Testis (tissue), 2 donors: ENCODE data around the gene SLC25A20.

Source experiments
- POLR2A ChIP-seq: fragments of 450-650 bp; IDR thresholded peaks from one replicate; pipeline ENCODE4 v1.6.1; 2017; ENCODE audit warnings: antibody characterized with exemption, mild to moderate bottlenecking, moderate library complexity
- TF ChIP-seq, protein P1 (sequence below), 3 experiments: fragments of 450-650 bp in 2 of 3; fragments of 200-600 bp in 1 of 3; sonication (generic) in 1 of 3; IDR thresholded peaks; one replicate each; pipeline ENCODE4 v1.5.1; 2016 to 2019; ENCODE audit warnings: antibody characterized with exemption in 3 of 3, mild to moderate bottlenecking in 2 of 3, moderate library complexity in 1 of 3

DNA sequence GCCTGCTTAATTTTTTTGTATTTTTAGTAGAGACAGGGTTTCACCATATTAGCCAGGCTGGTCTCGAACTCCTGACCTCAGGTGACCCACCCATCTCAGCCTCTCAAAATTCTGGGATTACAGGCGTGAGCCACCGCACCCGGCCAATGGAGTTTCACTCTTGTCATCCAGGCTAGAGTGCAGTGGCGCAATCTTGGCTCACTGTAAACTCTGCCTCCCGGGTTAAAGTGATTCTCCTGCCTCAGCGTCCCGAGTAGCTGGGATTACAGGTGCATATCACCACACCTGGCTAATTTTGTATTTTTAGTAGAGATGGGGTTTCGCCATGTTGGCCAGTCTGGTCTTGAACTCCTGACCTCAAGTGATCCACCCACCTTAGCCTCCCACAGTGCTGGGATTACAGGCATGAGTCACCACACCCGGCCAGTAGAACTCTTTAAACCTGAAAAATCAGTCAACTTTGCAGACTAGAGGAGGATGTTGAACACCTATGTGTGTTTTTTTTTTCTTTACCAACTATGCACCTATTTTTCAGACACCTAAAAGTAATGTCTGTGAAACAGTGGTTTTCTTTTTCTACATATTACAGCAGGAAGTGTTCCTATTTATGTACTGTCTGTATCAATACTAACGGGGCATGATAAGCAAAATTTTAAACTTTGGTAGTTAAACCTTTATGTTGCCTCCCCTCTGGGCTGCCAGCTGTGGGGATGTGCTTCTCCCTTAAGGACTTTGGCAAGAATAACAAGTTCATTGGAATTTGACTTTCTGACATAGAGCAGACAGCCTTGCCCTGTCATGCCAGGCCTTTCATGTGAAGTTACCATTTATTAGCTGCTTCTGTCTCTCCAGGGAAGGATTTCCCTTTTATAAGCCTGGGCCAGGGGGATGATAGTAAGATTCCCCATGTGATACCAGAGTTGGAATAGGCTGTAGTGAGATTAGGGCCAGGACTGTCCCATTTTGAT lies 28.0 kb upstream of the SLC25A20 start:
- TF ChIP-seq, protein P1, sequence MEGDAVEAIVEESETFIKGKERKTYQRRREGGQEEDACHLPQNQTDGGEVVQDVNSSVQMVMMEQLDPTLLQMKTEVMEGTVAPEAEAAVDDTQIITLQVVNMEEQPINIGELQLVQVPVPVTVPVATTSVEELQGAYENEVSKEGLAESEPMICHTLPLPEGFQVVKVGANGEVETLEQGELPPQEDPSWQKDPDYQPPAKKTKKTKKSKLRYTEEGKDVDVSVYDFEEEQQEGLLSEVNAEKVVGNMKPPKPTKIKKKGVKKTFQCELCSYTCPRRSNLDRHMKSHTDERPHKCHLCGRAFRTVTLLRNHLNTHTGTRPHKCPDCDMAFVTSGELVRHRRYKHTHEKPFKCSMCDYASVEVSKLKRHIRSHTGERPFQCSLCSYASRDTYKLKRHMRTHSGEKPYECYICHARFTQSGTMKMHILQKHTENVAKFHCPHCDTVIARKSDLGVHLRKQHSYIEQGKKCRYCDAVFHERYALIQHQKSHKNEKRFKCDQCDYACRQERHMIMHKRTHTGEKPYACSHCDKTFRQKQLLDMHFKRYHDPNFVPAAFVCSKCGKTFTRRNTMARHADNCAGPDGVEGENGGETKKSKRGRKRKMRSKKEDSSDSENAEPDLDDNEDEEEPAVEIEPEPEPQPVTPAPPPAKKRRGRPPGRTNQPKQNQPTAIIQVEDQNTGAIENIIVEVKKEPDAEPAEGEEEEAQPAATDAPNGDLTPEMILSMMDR (IDR thresholded peaks at IDR 0.05): no peak
- no peak for TF ChIP-seq POLR2A
